ENCODE results near the gene IER3. TPM values are rescaled to one million over a fixed set of nuclear protein-coding genes. Genes with fewer than 3 reads are reported as not detected.

Gene IER3
- total and polyA plus RNA-seq, 9 of the 15 experiments (the other 6 are each of a cell fraction or from before 2014, with no cell fraction given) = 1.5 to 30.0 (median 11.5) TPM

GRCh38 chr6:30722280-30723112, 21.9 kb downstream of the IER3 start (continued):
- TF ChIP-seq MAFK (IDR thresholded peaks at IDR 0.05; ENCODE audit: low read length) (0 out of 2 replicates have a peak, but pooled peaks have one; percentile 6), YBX1 (IDR thresholded peaks at IDR 0.05) (no peak), ZNF740 (CRISPR knock-in tag; IDR thresholded peaks at IDR 0.05) (peak; percentile 76), ZNF740 (tag; IDR thresholded peaks at IDR 0.05) (no peak), ELF2 (CRISPR knock-in tag; IDR thresholded peaks at IDR 0.05) (peak; percentile 58; the same call in 1 of the 2 replicates), XRCC5 (IDR thresholded peaks at IDR 0.05; ENCODE audit: low read depth, low read length) (peak; percentile 90), ETV6 (IDR thresholded peaks at IDR 0.05; ENCODE audit: borderline replicate concordance in 1 of 2, low read depth in 2 of 2, low read length in 1 of 2) (no peak; a peak in 1 of 4 replicates), ETV6 (CRISPR knock-in tag; IDR thresholded peaks at IDR 0.05; ENCODE audit: borderline replicate concordance) (no peak), HDAC2 (IDR thresholded peaks at IDR 0.05) (peak; percentile 68; the same call in 1 of the 2 replicates), POLR2A (conservative IDR thresholded peaks at IDR 0.05) (peak; percentile 54), RBM25 (IDR thresholded peaks at IDR 0.05; ENCODE audit: low read depth, low read length, severe bottlenecking) (no peak), SLC30A9 (CRISPR knock-in tag; IDR thresholded peaks at IDR 0.05) (no peak), MTA1 (IDR thresholded peaks at IDR 0.05; ENCODE audit: borderline replicate concordance) (peak; percentile 54; the same call in 1 of the 2 replicates), CBFA2T3 (IDR thresholded peaks at IDR 0.05) (peak; percentile 2; the same call in 1 of the 2 replicates), MYNN (IDR thresholded peaks at IDR 0.05) (peak; percentile 64), MYNN (CRISPR knock-in tag; IDR thresholded peaks at IDR 0.05) (no peak), ARID2 (IDR thresholded peaks at IDR 0.05) (peak; percentile 73; the same call in 1 of the 2 replicates), STAG1 (CRISPR knock-in tag; IDR thresholded peaks at IDR 0.05; ENCODE audit: borderline replicate concordance) (peak; percentile 65; the same call in 1 of the 2 replicates), TCF7 (IDR thresholded peaks at IDR 0.05; ENCODE audit: borderline replicate concordance) (peak; percentile 76; the same call in 1 of the 2 replicates), ZNF395 (CRISPR knock-in tag; IDR thresholded peaks at IDR 0.05) (peak; percentile 54; the same call in 1 of the 2 replicates), TAF15 (IDR thresholded peaks at IDR 0.05; ENCODE audit: low read depth, low read length) (no peak; the same call in 1 of the 2 replicates), NEUROD1 (IDR thresholded peaks at IDR 0.05; ENCODE audit: borderline replicate concordance, low read depth, low read length, partially characterized antibody) (peak; percentile 21), KAT7 (CRISPR knock-in tag; IDR thresholded peaks at IDR 0.05; ENCODE audit: borderline replicate concordance) (peak; percentile 93; the same call in 1 of the 2 replicates), KLF16 (IDR thresholded peaks at IDR 0.05) (0 out of 2 replicates have a peak, but pooled peaks have one; percentile 49), RBM39 (optimal IDR thresholded peaks at IDR 0.05; ENCODE audit: low read depth, low read length) (no peak), SRF (CRISPR knock-in tag; IDR thresholded peaks at IDR 0.05) (0 out of 4 replicates have a peak, but pooled peaks of 1 of the 2 experiments have one; percentile 61), L3MBTL2 (IDR thresholded peaks at IDR 0.05) (peak; percentile 50; the same call in 1 of the 2 replicates)
